Subcutaneous adipose tissue (tissue), 4 donors: ENCODE results near the gene PROSER1. TPM values are rescaled to one million over a fixed set of nuclear protein-coding genes. Genes with fewer than 3 reads are reported as not detected.

Source experiments
- CTCF ChIP-seq: fragments of 450-650 bp; IDR thresholded peaks from one replicate; pipeline ENCODE4 v1.5.1; 2016; ENCODE audit warnings: low read depth, mild to moderate bottlenecking, control low read depth, antibody characterized with exemption, moderate library complexity
- total RNA-seq, 4 donors: library from RNA; depleted of rRNA; stranded (reverse); fragments of >200 nt; gene quantifications; one replicate each; pipeline ENCODE4 v1.1.0, GENCODE V29; 2016

Gene PROSER1
- total RNA-seq, 4 donors from 2014 or later: 20.4 to 27.2 (median 23.6) TPM

DNA sequence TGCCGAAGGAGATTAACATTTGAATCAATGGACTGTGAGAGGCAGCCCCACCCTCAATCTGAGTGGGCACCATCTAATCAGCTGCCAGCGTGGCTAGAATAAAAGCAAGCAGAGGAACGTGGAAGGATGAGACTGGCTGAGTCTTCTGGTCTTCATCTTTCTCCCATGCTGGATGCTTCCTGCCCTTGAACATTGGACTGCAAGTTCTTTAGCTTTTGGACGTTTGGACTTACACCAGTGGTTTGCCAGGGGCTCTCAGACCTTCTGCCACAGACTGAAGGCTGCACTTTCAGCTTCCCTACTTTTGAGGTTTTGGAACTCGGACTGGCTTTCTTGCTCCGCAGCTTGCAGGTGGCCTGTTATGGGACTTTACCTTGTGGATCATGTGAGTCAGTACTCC is 15.1 kb upstream of the PROSER1 start:
- TF ChIP-seq CTCF: no peak

- TF ChIP-seq CTCF: no peak
These were observed 13.3 kb upstream of the PROSER1 start for GRCh38 chr13:39051157-39051556.

DNA sequence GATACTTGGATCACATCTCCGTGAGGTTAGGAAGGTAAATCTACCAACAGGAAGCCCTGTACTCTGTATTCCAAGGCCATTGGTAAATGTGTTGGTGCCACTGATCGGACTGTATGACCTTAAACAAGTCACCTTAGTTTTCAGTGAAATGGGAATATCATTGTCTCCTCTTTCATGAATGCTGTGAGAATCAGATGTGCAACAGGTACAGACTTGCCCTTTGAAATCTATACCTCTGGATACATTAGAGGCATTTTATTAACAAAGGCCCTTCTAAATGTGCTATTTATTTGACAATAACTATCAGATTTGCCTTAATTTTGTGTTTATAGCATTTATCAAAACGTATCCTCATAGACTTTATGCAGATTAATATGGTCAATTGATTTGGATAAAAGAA is 11.4 kb upstream of the PROSER1 start:
- TF ChIP-seq CTCF: no peak

GRCh38 chr13:39048806-39049205 is 10.9 kb upstream of the PROSER1 start:
- no peak for TF ChIP-seq CTCF

GRCh38 chr13:39047560-39047959 is 9.7 kb upstream of the PROSER1 start:
- no peak for TF ChIP-seq CTCF

DNA sequence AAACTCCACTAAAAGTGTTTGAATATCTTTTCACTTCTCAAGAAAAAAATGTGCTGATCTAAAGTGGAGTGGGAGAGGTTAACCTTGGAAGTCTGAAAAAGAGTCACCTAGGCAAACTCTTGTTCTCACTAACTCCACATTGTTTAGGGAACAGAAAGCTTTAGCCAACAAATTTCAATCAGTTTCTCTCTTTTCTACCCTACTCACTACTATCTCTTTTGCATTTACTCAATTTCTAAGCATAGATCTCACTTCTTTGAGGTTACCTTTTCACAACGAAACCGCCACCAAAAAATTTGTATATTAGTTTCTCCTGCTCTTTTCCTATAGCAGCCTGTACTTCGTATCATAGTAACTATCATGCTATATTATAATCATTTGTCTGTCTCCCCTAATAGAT is 6.6 kb upstream of the PROSER1 start:
- no peak for TF ChIP-seq CTCF

- no peak for TF ChIP-seq CTCF
These were observed 2.3 kb upstream of the PROSER1 start for GRCh38 chr13:39040206-39040605.
